ENCODE data around the gene LNX1.

Gene LNX1

GRCh38 chr4:53571936-53572599 is 19.2 kb downstream of the LNX1 start:
- DNase-seq, result no peak

- DNase-seq, result no peak
Observed at GRCh38 chr4:53563824-53564223, 27.5 kb downstream of the LNX1 start.

GRCh38 chr4:53562409-53562808 is 28.9 kb downstream of the LNX1 start:
- no peak for DNase-seq

GRCh38 chr4:53559021-53559620 is 32.2 kb downstream of the LNX1 start:
- DNase-seq, result no peak

GRCh38 chr4:53558065-53558801 is 33.1 kb downstream of the LNX1 start:
- no peak for DNase-seq

GRCh38 chr4:53557669-53558064 is 33.6 kb downstream of the LNX1 start:
- no peak for DNase-seq

GRCh38 chr4:53556651-53557050 is 34.6 kb downstream of the LNX1 start:
- DNase-seq, result no peak

- DNase-seq, result no peak
Observed at GRCh38 chr4:53553486-53554210, 37.6 kb downstream of the LNX1 start.

GRCh38 chr4:53552711-53553110 is 38.6 kb downstream of the LNX1 start:
- no peak for DNase-seq

GRCh38 chr4:53551958-53552357 is 39.3 kb downstream of the LNX1 start:
- DNase-seq, result no peak

GRCh38 chr4:53551281-53551864 is 39.9 kb downstream of the LNX1 start:
- DNase-seq, result no peak

GRCh38 chr4:53548662-53549061 is 42.6 kb downstream of the LNX1 start:
- DNase-seq, result no peak

GRCh38 chr4:53547983-53548382 is 43.3 kb downstream of the LNX1 start:
- DNase-seq, result no peak

GRCh38 chr4:53545942-53546581 is 45.2 kb downstream of the LNX1 start:
- no peak for DNase-seq

- DNase-seq, result no peak
Observed at GRCh38 chr4:53545273-53545672, 46.0 kb downstream of the LNX1 start.

GRCh38 chr4:53543561-53543960 is 47.7 kb downstream of the LNX1 start:
- no peak for DNase-seq

- no peak for DNase-seq
Observed at GRCh38 chr4:53541577-53542206, 49.6 kb downstream of the LNX1 start.

- no peak for DNase-seq
Observed at GRCh38 chr4:53538756-53539155, 52.5 kb downstream of the LNX1 start.

GRCh38 chr4:53537606-53538005 is 53.7 kb downstream of the LNX1 start:
- no peak for DNase-seq

- DNase-seq, result no peak
Observed at GRCh38 chr4:53536328-53536727, 55.0 kb downstream of the LNX1 start.

GRCh38 chr4:53535567-53535966 is 55.7 kb downstream of the LNX1 start:
- DNase-seq, result no peak

- DNase-seq, result no peak
Observed at GRCh38 chr4:53534684-53535083, 56.6 kb downstream of the LNX1 start.
